Left ventricle myocardium inferior (tissue), 1 donor: ENCODE results near the gene DGCR2. TPM values are rescaled to one million over a fixed set of nuclear protein-coding genes. Genes with fewer than 3 reads are reported as not detected.

Source experiments
- DNase-seq: peaks from one replicate; pipeline ENCODE4 v3.0.0-alpha.2; 2020
- H3K27ac ChIP-seq: fragments of 200-600 bp; replicated peaks from 2 replicates; pipeline ENCODE4 v1.8.0; 2021
- H3K27me3 ChIP-seq: fragments of 200-600 bp; 2 replicates; pipeline ENCODE4 v1.8.0; 2021; ENCODE audit warnings: low read depth
- H3K36me3 ChIP-seq: fragments of 200-600 bp; 2 replicates; pipeline ENCODE4 v1.8.0; 2021
- H3K4me1 ChIP-seq: fragments of 200-600 bp; 2 replicates; pipeline ENCODE4 v1.8.0; 2021
- H3K4me3 ChIP-seq: fragments of 200-600 bp; 2 replicates; pipeline ENCODE4 v1.8.0; 2021; ENCODE audit warnings: mild to moderate bottlenecking, moderate library complexity
- H3K9me3 ChIP-seq: fragments of 200-600 bp; replicated peaks from 2 replicates; pipeline ENCODE4 v1.8.0; 2021
- intact Hi-C: fragments of 100-400 bp; cut with micrococcal nuclease; formaldehyde crosslinking; loops from one replicate; pipeline ENCODE4 v1.11.0; 2022
- total RNA-seq: library from RNA; stranded (reverse); fragmentation: NEBNext Ultra II Directional; extraction: Animal tissue kit (Norgen Biotek cat#: 25700); gene quantifications from one replicate; pipeline ENCODE4 v1.2.1, GENCODE V29; 2021
- TF ChIP-seq, protein P1 (sequence below): fragments of 200-600 bp; IDR thresholded peaks from 2 replicates; pipeline ENCODE4 v1.8.0; 2021; ENCODE audit warnings: antibody characterized with exemption, mild to moderate bottlenecking, borderline replicate concordance
- donor health status: DM: no; HTN: yes; CAD: no; lungs with severe emphysema.

The DGCR2 gene
- total RNA-seq, 1 donor from 2014 or later = 33.0 TPM

DNA sequence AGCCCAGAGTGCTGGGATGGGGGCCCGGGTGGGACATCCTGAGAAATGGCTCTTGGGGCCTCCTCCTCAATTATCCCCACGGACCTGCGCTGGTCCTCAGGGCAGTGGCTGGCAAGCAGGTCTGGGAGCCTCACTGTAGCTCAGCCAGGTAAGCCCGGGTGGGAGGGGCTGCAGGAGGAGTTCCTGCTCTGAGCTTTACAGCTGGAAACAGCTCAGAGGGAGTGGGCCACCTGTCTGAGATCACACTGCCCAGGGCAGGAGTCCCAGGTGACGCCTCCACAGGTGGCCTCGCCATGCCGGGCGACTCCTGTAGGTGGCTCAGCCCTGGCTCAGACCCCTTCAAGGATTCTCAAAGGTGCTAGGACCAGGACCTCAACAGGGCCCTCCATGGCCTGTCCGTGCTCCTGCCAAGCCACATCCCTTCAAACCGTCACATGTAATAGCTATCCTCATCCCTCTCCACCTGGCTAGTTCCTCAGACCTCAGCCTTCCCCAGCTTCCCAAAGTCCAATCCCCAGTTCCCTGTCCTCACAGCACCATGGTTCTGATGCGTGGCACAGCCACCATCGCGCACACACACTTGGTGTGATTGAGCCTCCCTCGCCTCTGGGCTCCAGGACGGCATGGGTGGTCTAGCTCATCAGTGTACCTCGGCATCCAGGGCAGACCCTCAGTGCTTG lies 5.3 kb upstream of the DGCR2 start:
- TF ChIP-seq, protein P1, sequence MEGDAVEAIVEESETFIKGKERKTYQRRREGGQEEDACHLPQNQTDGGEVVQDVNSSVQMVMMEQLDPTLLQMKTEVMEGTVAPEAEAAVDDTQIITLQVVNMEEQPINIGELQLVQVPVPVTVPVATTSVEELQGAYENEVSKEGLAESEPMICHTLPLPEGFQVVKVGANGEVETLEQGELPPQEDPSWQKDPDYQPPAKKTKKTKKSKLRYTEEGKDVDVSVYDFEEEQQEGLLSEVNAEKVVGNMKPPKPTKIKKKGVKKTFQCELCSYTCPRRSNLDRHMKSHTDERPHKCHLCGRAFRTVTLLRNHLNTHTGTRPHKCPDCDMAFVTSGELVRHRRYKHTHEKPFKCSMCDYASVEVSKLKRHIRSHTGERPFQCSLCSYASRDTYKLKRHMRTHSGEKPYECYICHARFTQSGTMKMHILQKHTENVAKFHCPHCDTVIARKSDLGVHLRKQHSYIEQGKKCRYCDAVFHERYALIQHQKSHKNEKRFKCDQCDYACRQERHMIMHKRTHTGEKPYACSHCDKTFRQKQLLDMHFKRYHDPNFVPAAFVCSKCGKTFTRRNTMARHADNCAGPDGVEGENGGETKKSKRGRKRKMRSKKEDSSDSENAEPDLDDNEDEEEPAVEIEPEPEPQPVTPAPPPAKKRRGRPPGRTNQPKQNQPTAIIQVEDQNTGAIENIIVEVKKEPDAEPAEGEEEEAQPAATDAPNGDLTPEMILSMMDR = no peak
- H3K27ac ChIP-seq = no peak overlapping the region
- peaks cover 6% of the 10 kb centered on the region for H3K36me3 ChIP-seq
- intact Hi-C loops = no loop called here
- H3K27me3 ChIP-seq = no peaks in the 10 kb centered on the region
- H3K4me3 ChIP-seq = no peak overlapping the region
- no peak for DNase-seq
- H3K4me1 ChIP-seq = peaks cover 7% of the 10 kb centered on the region
- no peaks in the 10 kb centered on the region for H3K9me3 ChIP-seq

DNA sequence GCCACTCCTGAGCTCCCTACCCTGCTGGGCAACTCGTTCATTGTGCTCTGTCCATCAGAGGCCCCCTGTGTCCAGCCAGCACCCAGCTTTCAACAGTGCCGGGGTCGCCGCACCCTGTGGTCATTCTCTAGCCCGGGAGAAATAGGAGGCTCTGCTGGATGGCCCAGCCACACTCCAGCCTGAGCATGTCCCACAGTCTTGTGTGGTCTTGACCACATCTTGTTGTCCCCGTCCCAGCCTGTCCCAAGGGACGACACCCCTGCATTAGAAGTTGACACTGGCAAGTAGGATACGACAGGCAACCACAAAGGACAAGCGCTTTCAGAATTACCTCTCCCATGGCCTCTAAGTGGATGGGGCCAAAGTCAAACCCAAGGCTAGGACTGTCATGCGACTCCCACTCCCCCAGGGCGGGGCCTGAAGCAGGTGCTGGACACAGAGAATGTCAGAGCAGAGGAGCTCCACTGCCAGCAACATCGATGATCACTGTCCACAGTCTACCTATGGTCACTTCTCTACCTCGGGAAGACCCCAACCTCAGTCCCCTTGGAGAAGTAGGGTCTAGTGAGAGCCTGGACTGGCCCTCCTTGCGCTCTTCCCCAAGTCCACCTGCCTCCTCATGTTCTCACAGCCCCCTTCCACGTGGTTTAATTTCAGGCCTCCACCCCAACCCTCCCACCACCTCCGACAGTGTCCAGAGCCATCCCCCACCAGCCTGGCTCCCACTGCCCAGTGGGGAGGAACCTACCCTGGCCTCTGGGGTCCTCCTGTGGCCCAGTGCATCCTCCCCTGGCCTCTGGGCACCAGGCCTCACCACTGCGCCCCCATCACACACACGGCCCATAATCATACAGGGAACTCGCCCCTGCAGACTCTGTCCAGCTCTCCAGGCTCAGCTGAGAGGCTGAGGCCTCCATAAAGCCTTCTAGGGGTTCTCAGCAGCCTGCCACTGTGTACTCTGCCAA lies 4.4 kb upstream of the DGCR2 start:
- no peaks in the 10 kb centered on the region for H3K9me3 ChIP-seq
- peaks cover 13% of the 10 kb centered on the region for H3K4me1 ChIP-seq
- TF ChIP-seq, protein P1 = no peak
- DNase-seq = no peak
- intact Hi-C loops = no loop called here
- H3K27ac ChIP-seq = no peak overlapping the region
- H3K27me3 ChIP-seq = no peaks in the 10 kb centered on the region
- no peak overlapping the region for H3K4me3 ChIP-seq
- H3K36me3 ChIP-seq = peaks cover 1% of the 10 kb centered on the region

DNA sequence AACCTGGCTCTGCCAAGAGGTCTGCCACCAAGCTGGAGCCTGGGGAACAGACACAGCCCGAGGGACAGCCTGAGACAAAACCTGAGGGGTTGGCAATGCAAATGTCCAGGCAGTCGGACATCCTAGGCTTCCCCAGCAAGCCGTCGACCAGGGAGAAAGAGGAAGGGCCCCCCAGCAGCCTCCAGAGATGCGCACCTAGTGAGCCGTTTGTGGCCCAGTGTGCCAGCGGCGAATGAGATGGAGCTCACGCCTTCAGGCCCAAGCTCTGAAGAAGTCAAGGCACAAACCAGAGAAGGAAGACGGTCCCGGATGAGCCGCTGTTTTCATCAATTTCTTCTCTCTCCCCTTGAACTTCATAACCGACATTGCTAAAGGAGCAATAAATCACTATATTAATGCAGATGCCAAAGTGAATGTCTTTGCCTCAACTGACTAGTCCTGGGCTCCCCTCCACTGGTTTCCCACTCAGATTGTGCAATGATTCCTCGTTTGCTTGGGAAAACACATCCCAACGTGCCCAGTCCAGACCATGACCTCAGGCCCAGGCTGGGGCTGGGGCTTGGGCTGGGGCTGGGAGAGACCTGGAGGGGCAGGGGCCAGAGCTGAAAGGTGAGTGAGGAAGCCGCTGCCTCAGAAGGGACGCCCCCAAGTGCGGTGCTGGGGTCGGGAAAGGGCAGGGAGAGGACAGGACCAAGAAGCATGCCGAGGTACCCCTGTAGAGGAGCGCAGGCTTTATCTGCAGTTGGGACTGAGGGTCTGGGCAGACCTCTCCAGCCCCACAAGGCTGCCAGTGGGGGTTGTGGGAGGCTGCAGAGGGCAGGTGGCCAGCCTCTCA lies 3.5 kb upstream of the DGCR2 start:
- TF ChIP-seq, protein P1 = no peak
- Histone ChIP-seq H3K36me3 (no peaks in the 10 kb centered on the region), H3K27me3 (no peaks in the 10 kb centered on the region), H3K4me1 (peaks cover 22% of the 10 kb centered on the region), H3K9me3 (no peaks in the 10 kb centered on the region), H3K27ac (no peak overlapping the region), H3K4me3 (no peak overlapping the region)
- DNase-seq = no peak
- intact Hi-C loops = no loop called here

DNA sequence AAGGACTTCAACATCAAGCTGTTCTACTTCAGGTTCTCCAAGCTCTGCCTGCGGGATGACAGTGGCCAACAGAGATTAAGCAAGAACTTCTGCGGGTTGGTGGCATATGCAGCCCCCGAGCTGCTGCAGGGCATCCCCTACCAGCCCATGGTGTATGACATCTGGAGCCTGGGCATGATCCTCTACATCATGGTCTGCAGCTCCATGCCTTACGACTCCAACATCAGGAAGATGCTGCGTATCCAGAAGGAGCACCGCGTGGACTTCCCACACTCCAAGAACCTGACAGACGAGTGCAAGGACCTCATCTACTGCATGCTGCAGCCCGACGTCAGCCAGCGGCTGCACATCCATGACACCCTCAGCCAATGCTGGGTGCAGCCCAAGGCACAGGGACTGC lies 2.8 kb upstream of the DGCR2 start:
- no peaks in the 10 kb centered on the region for H3K27me3 ChIP-seq
- no peak overlapping the region for H3K27ac ChIP-seq
- intact Hi-C loops = no loop called here
- H3K4me3 ChIP-seq = no peak overlapping the region
- peaks cover 29% of the 10 kb centered on the region for H3K4me1 ChIP-seq
- no peaks in the 10 kb centered on the region for H3K9me3 ChIP-seq
- TF ChIP-seq, protein P1 = no peak
- H3K36me3 ChIP-seq = no peaks in the 10 kb centered on the region
- DNase-seq = no peak

DNA sequence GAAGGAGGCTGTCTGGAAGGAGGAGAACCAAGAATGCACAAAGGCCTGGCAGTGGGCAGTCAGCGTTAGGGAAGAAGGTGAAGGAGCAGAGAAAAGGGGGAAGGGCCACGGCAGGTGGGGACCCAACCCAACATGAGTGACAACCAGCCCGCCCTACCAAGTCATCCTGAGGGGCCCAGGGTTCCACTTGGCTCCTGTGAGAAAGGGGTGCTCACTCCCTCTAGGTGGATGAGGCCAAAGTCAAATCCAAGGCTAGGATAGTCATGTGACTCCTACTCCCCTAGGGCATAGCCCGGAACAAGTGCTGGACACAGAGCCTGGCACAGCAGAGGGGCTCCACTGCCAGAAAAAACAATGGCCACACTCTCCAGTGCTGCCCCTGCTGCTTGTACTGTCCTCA lies 2.2 kb upstream of the DGCR2 start:
- H3K4me1 ChIP-seq = peaks cover 35% of the 10 kb centered on the region
- no peaks in the 10 kb centered on the region for H3K9me3 ChIP-seq
- H3K27ac ChIP-seq = no peak overlapping the region
- intact Hi-C loops = no loop called here
- no peak for DNase-seq
- TF ChIP-seq, protein P1 = no peak
- H3K36me3 ChIP-seq = no peaks in the 10 kb centered on the region
- no peaks in the 10 kb centered on the region for H3K27me3 ChIP-seq
- H3K4me3 ChIP-seq = no peak overlapping the region
